DOHH2 (cell line): ENCODE data around the gene CALHM4.

Experiments
- H3F3A ChIP-seq: fragments of 200-600 bp; sonication (generic), shearing (Covaris generic); 2 replicates; pipeline ENCODE4 v1.6.0; 2016; ENCODE audit warnings: antibody characterized with exemption, mild to moderate bottlenecking; ENCODE audit not compliant: control insufficient read depth, insufficient read depth
- H3K27ac ChIP-seq: fragments of 200-600 bp; sonication (generic); 2 replicates; pipeline ENCODE4 v1.5.1; 2014; ENCODE audit warnings: low read depth, mild to moderate bottlenecking, low read length, moderate library complexity
- H3K27me3 ChIP-seq: fragments of 200-600 bp; sonication (generic); 2 replicates; pipeline ENCODE4 v1.6.1; 2014; ENCODE audit warnings: mild to moderate bottlenecking, low read length, mixed read lengths; ENCODE audit not compliant: control insufficient read depth
- H3K36me3 ChIP-seq: fragments of 200-600 bp; sonication (generic); 2 replicates; pipeline ENCODE4 v1.6.1; 2014; ENCODE audit warnings: mild to moderate bottlenecking, low read length, moderate library complexity, mixed read lengths; ENCODE audit not compliant: control insufficient read depth
- H3K4me1 ChIP-seq: fragments of 200-600 bp; sonication (generic); 2 replicates; pipeline ENCODE4 v1.6.1; 2014; ENCODE audit warnings: mild to moderate bottlenecking, low read length, mixed read lengths; ENCODE audit not compliant: control insufficient read depth
- H3K4me2 ChIP-seq: fragments of 200-600 bp; sonication (generic); 2 replicates; pipeline ENCODE4 v1.6.0; 2014; ENCODE audit warnings: mild to moderate bottlenecking, low read length, moderate library complexity
- H3K4me3 ChIP-seq: fragments of 200-600 bp; sonication (generic); 2 replicates; pipeline ENCODE4 v1.5.1; 2014; ENCODE audit warnings: mild to moderate bottlenecking, low read length, mixed read lengths
- H3K79me2 ChIP-seq: fragments of 200-600 bp; sonication (generic); 2 replicates; pipeline ENCODE4 v1.6.1; 2014; ENCODE audit warnings: mild to moderate bottlenecking, low read length, mixed read lengths; ENCODE audit not compliant: control insufficient read depth
- H3K9me2 ChIP-seq: fragments of 200-600 bp; sonication (generic); replicated peaks from 2 replicates; pipeline ENCODE4 v1.6.1; 2014; ENCODE audit warnings: mild to moderate bottlenecking, low read length, mixed read lengths; ENCODE audit not compliant: control insufficient read depth
- H3K9me3 ChIP-seq: fragments of 200-600 bp; sonication (generic); 2 replicates; pipeline ENCODE4 v1.6.1; 2014; ENCODE audit warnings: antibody characterized with exemption, low read length, mixed read lengths; ENCODE audit not compliant: control insufficient read depth, insufficient read depth
- H4K20me1 ChIP-seq: fragments of 200-600 bp; sonication (generic); 2 replicates; pipeline ENCODE4 v1.6.0; 2014; ENCODE audit warnings: low read depth, mild to moderate bottlenecking, antibody characterized with exemption, low read length, moderate library complexity; ENCODE audit not compliant: control insufficient read depth, insufficient read depth
- EZH2phosphoT487 ChIP-seq: fragments of 200-600 bp; sonication (generic); IDR thresholded peaks from 2 replicates; pipeline ENCODE4 v1.6.1; 2017; ENCODE audit warnings: borderline replicate concordance, mild to moderate bottlenecking, antibody characterized with exemption, low read length, moderate library complexity, mixed read lengths
- TF ChIP-seq, protein P1 (sequence below): fragments of 200-600 bp; sonication (generic); IDR thresholded peaks from one replicate; pipeline ENCODE4 v1.5.1; 2014; ENCODE audit warnings: antibody characterized with exemption, mild to moderate bottlenecking, low read depth, low read length; ENCODE audit not compliant: poor library complexity, severe bottlenecking

The CALHM4 gene

DNA sequence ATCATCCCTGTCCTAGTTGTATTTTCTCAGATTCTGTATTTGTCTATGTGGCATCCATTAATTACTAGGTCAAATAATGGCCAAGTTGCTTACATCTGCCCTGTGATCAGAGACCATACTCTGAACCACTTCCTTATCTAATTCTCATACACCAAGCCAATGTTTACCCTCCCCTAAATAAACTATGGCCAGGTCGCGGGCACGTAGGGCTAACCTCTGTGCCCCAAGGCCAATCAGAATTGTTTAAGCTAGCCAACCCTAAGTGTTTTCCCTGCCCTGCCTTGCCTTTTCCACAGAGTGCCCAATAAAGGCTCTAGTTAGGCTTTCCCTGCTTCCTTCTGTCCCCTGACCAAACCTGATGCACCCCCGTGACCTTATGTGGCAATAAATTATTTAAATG, 2.8 kb upstream of the CALHM4 start:
- Histone ChIP-seq H4K20me1 (no peaks in the 10 kb centered on the region), H3K27ac (no peak overlapping the region), H3K79me2 (no peaks in the 10 kb centered on the region), H3F3A (no peaks in the 10 kb centered on the region), H3K9me2 (no peaks in the 10 kb centered on the region), H3K36me3 (no peaks in the 10 kb centered on the region), H3K4me3 (no peak overlapping the region), H3K4me1 (no peaks in the 10 kb centered on the region), H3K4me2 (no peak overlapping the region), H3K27me3 (peaks cover 8% of the 10 kb centered on the region; the same call in 1 of the 2 replicates), H3K9me3 (no peaks in the 10 kb centered on the region)
- no peak for TF ChIP-seq EZH2phosphoT487
- TF ChIP-seq, protein P1, sequence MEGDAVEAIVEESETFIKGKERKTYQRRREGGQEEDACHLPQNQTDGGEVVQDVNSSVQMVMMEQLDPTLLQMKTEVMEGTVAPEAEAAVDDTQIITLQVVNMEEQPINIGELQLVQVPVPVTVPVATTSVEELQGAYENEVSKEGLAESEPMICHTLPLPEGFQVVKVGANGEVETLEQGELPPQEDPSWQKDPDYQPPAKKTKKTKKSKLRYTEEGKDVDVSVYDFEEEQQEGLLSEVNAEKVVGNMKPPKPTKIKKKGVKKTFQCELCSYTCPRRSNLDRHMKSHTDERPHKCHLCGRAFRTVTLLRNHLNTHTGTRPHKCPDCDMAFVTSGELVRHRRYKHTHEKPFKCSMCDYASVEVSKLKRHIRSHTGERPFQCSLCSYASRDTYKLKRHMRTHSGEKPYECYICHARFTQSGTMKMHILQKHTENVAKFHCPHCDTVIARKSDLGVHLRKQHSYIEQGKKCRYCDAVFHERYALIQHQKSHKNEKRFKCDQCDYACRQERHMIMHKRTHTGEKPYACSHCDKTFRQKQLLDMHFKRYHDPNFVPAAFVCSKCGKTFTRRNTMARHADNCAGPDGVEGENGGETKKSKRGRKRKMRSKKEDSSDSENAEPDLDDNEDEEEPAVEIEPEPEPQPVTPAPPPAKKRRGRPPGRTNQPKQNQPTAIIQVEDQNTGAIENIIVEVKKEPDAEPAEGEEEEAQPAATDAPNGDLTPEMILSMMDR = no peak

GRCh38 chr6:116556065-116556464, 2.5 kb downstream of the CALHM4 start:
- Histone ChIP-seq H3F3A (no peaks in the 10 kb centered on the region), H3K27me3 (peaks cover 12% of the 10 kb centered on the region; the same call in 1 of the 2 replicates), H3K4me3 (no peak overlapping the region), H3K27ac (no peak overlapping the region), H4K20me1 (no peaks in the 10 kb centered on the region), H3K9me2 (no peaks in the 10 kb centered on the region), H3K9me3 (no peaks in the 10 kb centered on the region), H3K4me2 (no peak overlapping the region), H3K79me2 (no peaks in the 10 kb centered on the region), H3K36me3 (no peaks in the 10 kb centered on the region), H3K4me1 (no peaks in the 10 kb centered on the region)
- TF ChIP-seq, protein P1 = no peak
- no peak for TF ChIP-seq EZH2phosphoT487

DNA sequence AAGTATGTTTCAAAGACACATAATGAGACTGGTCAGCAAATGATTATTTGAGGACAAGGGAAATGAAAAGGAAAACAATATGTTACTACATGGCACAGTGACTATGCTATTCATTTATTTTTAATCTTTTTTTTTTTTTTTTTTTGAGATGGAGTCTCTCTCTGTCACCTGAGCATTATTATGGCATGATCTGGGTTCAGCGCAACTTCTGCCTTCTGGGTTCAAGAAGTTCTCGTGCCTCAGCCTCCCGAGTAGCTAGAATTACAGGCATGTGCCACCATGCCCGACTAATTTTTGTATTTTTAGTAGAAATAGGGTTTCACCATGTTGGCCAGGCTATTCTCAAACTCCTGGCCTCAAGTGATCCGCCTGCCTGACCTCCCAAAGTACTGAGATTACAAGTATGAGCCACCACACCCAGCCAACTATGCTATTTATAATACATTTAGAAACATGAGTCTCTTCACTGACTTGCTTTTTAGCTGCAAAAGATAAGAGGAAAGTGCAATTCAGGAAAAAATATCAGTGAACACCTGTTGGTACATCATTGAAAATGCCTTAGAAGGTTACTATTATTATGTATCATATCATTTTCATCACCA, 3.4 kb downstream of the CALHM4 start:
- Histone ChIP-seq H3K79me2 (no peaks in the 10 kb centered on the region), H3K4me3 (no peak overlapping the region), H3K36me3 (no peaks in the 10 kb centered on the region), H3K4me2 (no peak overlapping the region), H3K4me1 (no peaks in the 10 kb centered on the region), H3F3A (no peaks in the 10 kb centered on the region), H3K9me3 (no peaks in the 10 kb centered on the region), H3K27me3 (peaks cover 12% of the 10 kb centered on the region; the same call in 1 of the 2 replicates), H3K9me2 (no peaks in the 10 kb centered on the region), H3K27ac (no peak overlapping the region), H4K20me1 (no peaks in the 10 kb centered on the region)
- no peak for TF ChIP-seq EZH2phosphoT487
- TF ChIP-seq, protein P1 = no peak
